ENCODE data around the gene MYLK.
"Not testable (repeated sequence)": the region's sequence is repeated elsewhere in the genome, so short reads cannot be mapped to it uniquely, and the experiment has no call there.

Gene MYLK

GRCh38 chr3:123719862-123720453 is 164.2 kb downstream of the MYLK start:
- no peak for DNase-seq (ENCODE audit: low read depth, low spot score)
- H3K4me3 ChIP-seq (ENCODE audit: low read length): no peak overlapping the region

GRCh38 chr3:123719061-123719756 is 164.9 kb downstream of the MYLK start:
- not testable (repeated sequence) for H3K4me3 ChIP-seq (ENCODE audit: low read length)
- peak; percentile 32 for DNase-seq (ENCODE audit: low read depth, low spot score)

- no peak for DNase-seq (ENCODE audit: low read depth, low spot score)
- no peak overlapping the region for H3K4me3 ChIP-seq (ENCODE audit: low read length)
Observed at GRCh38 chr3:123718108-123718507, 166.0 kb downstream of the MYLK start.

GRCh38 chr3:123717451-123717850 is 166.7 kb downstream of the MYLK start:
- not testable (repeated sequence) for H3K4me3 ChIP-seq (ENCODE audit: low read length); DNase-seq (ENCODE audit: low read depth, low spot score)

GRCh38 chr3:123716411-123716810 is 167.7 kb downstream of the MYLK start:
- no peak overlapping the region for H3K4me3 ChIP-seq (ENCODE audit: low read length)
- no peak for DNase-seq (ENCODE audit: low read depth, low spot score)

- no peak overlapping the region for H3K4me3 ChIP-seq (ENCODE audit: low read length)
- DNase-seq (ENCODE audit: low read depth, low spot score): no peak
Observed at GRCh38 chr3:123713211-123713610, 170.9 kb downstream of the MYLK start.

- H3K4me3 ChIP-seq (ENCODE audit: low read length): no peak overlapping the region
- no peak for DNase-seq (ENCODE audit: low read depth, low spot score)
Observed at GRCh38 chr3:123712077-123712860, 171.9 kb downstream of the MYLK start.

- no peak for DNase-seq (ENCODE audit: low read depth, low spot score)
- H3K4me3 ChIP-seq (ENCODE audit: low read length): no peak overlapping the region
Observed at GRCh38 chr3:123711356-123711755, 172.8 kb downstream of the MYLK start.

- H3K4me3 ChIP-seq (ENCODE audit: low read length): no peak overlapping the region
- DNase-seq (ENCODE audit: low read depth, low spot score): no peak
Observed at GRCh38 chr3:123708531-123708930, 175.6 kb downstream of the MYLK start.

GRCh38 chr3:123707641-123708040 is 176.5 kb downstream of the MYLK start:
- H3K4me3 ChIP-seq (ENCODE audit: low read length): not testable (repeated sequence)

GRCh38 chr3:123706871-123707270 is 177.3 kb downstream of the MYLK start:
- no peak for DNase-seq (ENCODE audit: low read depth, low spot score)
- H3K4me3 ChIP-seq (ENCODE audit: low read length): no peak overlapping the region

More at GRCh38 chr3:123707641-123708040, 176.5 kb downstream of the MYLK start:
- not testable (repeated sequence) for DNase-seq (ENCODE audit: low read depth, low spot score)

- H3K4me3 ChIP-seq (ENCODE audit: low read length): no peak overlapping the region
- DNase-seq (ENCODE audit: low read depth, low spot score): no peak
Observed at GRCh38 chr3:123705488-123706285, 178.4 kb downstream of the MYLK start.

- DNase-seq (ENCODE audit: low read depth, low spot score); H3K4me3 ChIP-seq (ENCODE audit: low read length): not testable (repeated sequence)
Observed at GRCh38 chr3:123703663-123704062, 180.5 kb downstream of the MYLK start.

- no peak overlapping the region for H3K4me3 ChIP-seq (ENCODE audit: low read length)
- DNase-seq (ENCODE audit: low read depth, low spot score): no peak
Observed at GRCh38 chr3:123702720-123703119, 181.4 kb downstream of the MYLK start.

GRCh38 chr3:123702057-123702456 is 182.1 kb downstream of the MYLK start:
- peak; percentile 15 for DNase-seq (ENCODE audit: low read depth, low spot score)
- not testable (repeated sequence) for H3K4me3 ChIP-seq (ENCODE audit: low read length)

- DNase-seq (ENCODE audit: low read depth, low spot score): no peak
- H3K4me3 ChIP-seq (ENCODE audit: low read length): no peak overlapping the region
Observed at GRCh38 chr3:123700791-123701722, 183.1 kb downstream of the MYLK start.

GRCh38 chr3:123698813-123699212 is 185.3 kb downstream of the MYLK start:
- H3K4me3 ChIP-seq (ENCODE audit: low read length): no peak overlapping the region
- no peak for DNase-seq (ENCODE audit: low read depth, low spot score)

- no peak overlapping the region for H3K4me3 ChIP-seq (ENCODE audit: low read length)
- no peak for DNase-seq (ENCODE audit: low read depth, low spot score)
Observed at GRCh38 chr3:123696808-123697207, 187.3 kb downstream of the MYLK start.
